PC-9 (cell line): ENCODE data around the gene MED29. TPM values are rescaled to one million over a fixed set of nuclear protein-coding genes. Genes with fewer than 3 reads are reported as not detected.
A peak's percentile ranks its signal among the peaks of the same experiment; 100 is the strongest.

Experiments used
- BruUV-seq: library from RNA; stranded (reverse); fragments of 400-500 nt; replicated peaks from 2 replicates; lab custom pipeline; 2021; lab: Mats Ljungman, UMichigan
- CTCF ChIA-PET: fragments of 300-600 bp; sonication (Branson Sonifier 250); formaldehyde crosslinking; loops from one replicate; lab custom pipeline; 2022; ENCODE audit warnings: antibody characterized with exemption; lab: Charles Lee
- POLR2A ChIA-PET: fragments of 300-600 bp; sonication (Branson Sonifier 250); formaldehyde crosslinking; loops from one replicate; lab custom pipeline; 2022; ENCODE audit warnings: antibody characterized with exemption; ENCODE audit not compliant: unreplicated experiment; lab: Charles Lee
- DNase-seq, 2 experiments: peaks; one replicate each; pipeline versions ENCODE4 v3.0.0 to v3.0.0-alpha.2; 2015 to 2022; ENCODE audit warnings: mixed read lengths in 1 of 2
- H2AFZ ChIP-seq: fragments of 200-600 bp; sonication (generic); 2 replicates; pipeline ENCODE4 v1.8.1; 2017; ENCODE audit warnings: antibody characterized with exemption
- H3F3A ChIP-seq: fragments of 200-600 bp; sonication (generic); 2 replicates; pipeline ENCODE4 v1.8.1; 2017; ENCODE audit warnings: antibody characterized with exemption, mild to moderate bottlenecking, low read depth; ENCODE audit not compliant: insufficient read depth
- H3K27ac ChIP-seq: fragments of 200-600 bp; sonication (generic); 2 replicates; pipeline ENCODE4 v1.6.1; 2016; ENCODE audit warnings: mixed run types
- H3K27me3 ChIP-seq: fragments of 200-600 bp; sonication (generic); 2 replicates; pipeline ENCODE4 v1.6.1; 2016; ENCODE audit warnings: low read depth, mixed run types; ENCODE audit not compliant: insufficient read depth
- H3K36me3 ChIP-seq: fragments of 200-600 bp; sonication (generic); 2 replicates; pipeline ENCODE4 v1.6.1; 2016; ENCODE audit warnings: low read depth, mixed run types
- H3K4me1 ChIP-seq: fragments of 200-600 bp; sonication (generic); replicated peaks from 2 replicates; pipeline ENCODE4 v1.6.1; 2016; ENCODE audit warnings: mixed run types; ENCODE audit not compliant: insufficient read depth
- H3K4me2 ChIP-seq: fragments of 200-600 bp; sonication (generic); 2 replicates; pipeline ENCODE4 v1.6.1; 2017; ENCODE audit warnings: mixed run types
- H3K4me3 ChIP-seq: fragments of 200-600 bp; sonication (generic); 2 replicates; pipeline ENCODE4 v1.6.1; 2016; ENCODE audit warnings: mixed run types
- H3K79me2 ChIP-seq: fragments of 200-600 bp; sonication (generic); 2 replicates; pipeline ENCODE4 v1.6.1; 2017; ENCODE audit warnings: low read depth, mixed run types
- H3K9me2 ChIP-seq: fragments of 200-600 bp; sonication (generic); 2 replicates; pipeline ENCODE4 v1.8.1; 2017; ENCODE audit warnings: mild to moderate bottlenecking; ENCODE audit not compliant: insufficient read depth
- H3K9me3 ChIP-seq: fragments of 200-600 bp; sonication (generic); 2 replicates; pipeline ENCODE4 v1.8.1; 2016; ENCODE audit warnings: low read depth; ENCODE audit not compliant: insufficient read depth
- H4K20me1 ChIP-seq: fragments of 200-600 bp; sonication (generic); 2 replicates; pipeline ENCODE4 v1.8.1; 2017; ENCODE audit not compliant: insufficient read depth
- EZH2 ChIP-seq: fragments of 200-600 bp; sonication (generic); IDR thresholded peaks from 2 replicates; pipeline ENCODE4 v1.8.0; 2017; ENCODE audit warnings: antibody characterized with exemption, low read depth
- intact Hi-C: fragments of 100-400 bp; cut with micrococcal nuclease; formaldehyde crosslinking; loops from one replicate; pipeline ENCODE4 v1.10.0; 2022; ENCODE audit not compliant: unreplicated experiment
- total RNA-seq: library from RNA; stranded (reverse); gene quantifications from 2 replicates; pipeline ENCODE4 v1.2.3, GENCODE V29; 2021
- TF ChIP-seq, protein P1 (sequence below): fragments of 200-600 bp; sonication (generic); conservative IDR thresholded peaks from 2 replicates; pipeline ENCODE4 v1.6.1; 2017; ENCODE audit warnings: mixed run types, antibody characterized with exemption, mild to moderate bottlenecking, moderate library complexity

Gene MED29
- total RNA-seq, 1 experiment from 2014 or later: 30.9 TPM

DNA sequence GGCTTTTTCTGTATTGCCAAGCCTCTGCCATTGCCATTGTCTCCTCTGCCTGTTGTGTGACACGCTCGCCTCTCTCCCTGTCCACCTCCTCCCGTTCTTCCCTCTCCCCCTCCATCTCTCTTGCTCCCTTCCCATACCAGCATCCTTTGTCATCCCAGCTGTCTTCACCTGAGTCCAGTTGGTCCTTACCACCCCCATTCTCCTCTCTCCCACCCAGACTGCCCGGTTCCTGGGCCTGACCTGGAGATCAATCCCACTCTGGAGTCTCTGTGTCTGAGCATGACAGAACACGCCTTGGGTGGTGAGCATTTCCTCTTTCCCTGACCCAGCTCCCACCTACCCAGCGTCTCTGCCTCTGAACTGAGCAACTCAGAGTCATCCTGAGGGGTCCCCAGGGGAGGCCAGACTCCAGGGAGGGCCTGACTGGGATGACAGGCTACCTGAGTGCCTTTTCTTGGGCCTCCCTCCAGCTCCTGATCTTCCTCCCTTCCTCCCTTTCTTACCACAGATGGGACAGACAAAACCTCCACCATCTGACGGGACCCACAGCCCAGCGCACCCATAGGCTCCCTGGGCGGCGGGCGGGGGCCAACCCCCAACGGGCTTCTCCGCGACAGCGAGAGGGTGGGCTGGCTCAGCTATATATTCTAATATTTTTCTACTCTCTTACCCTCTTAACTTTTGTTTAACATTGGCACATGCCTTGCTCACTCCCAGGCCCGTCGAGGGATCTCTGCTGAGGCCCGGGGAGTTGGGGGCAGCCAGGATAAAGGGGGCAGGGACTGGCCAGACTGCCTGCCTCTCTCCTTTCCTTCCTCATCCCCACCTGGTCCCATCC, 8.0 kb upstream of the MED29 start:
- Histone ChIP-seq H3K4me2 (no peak overlapping the region), H3K9me2 (no peaks in the 10 kb centered on the region), H4K20me1 (no peaks in the 10 kb centered on the region), H3K4me3 (no peak overlapping the region), H3K79me2 (no peaks in the 10 kb centered on the region), H3K36me3 (0 out of 2 replicates have a peak, but pooled peaks cover 23% of the 10 kb centered on the region), H3K27me3 (no peaks in the 10 kb centered on the region), H3F3A (peaks cover 33% of the 10 kb centered on the region), H3K4me1 (no peaks in the 10 kb centered on the region), H3K9me3 (no peaks in the 10 kb centered on the region), H3K27ac (no peak overlapping the region), H2AFZ (no peak overlapping the region)
- intact Hi-C loops: no loop called here
- ChIA-PET CTCF (interaction anchor here (0.6 kb wide), 1 partner anchor 382 kb away, joined by 3 read pairs; no protein-coding TSS in a partner anchor), POLR2A (no interaction called here)
- TF ChIP-seq EZH2: no peak
- TF ChIP-seq, protein P1, sequence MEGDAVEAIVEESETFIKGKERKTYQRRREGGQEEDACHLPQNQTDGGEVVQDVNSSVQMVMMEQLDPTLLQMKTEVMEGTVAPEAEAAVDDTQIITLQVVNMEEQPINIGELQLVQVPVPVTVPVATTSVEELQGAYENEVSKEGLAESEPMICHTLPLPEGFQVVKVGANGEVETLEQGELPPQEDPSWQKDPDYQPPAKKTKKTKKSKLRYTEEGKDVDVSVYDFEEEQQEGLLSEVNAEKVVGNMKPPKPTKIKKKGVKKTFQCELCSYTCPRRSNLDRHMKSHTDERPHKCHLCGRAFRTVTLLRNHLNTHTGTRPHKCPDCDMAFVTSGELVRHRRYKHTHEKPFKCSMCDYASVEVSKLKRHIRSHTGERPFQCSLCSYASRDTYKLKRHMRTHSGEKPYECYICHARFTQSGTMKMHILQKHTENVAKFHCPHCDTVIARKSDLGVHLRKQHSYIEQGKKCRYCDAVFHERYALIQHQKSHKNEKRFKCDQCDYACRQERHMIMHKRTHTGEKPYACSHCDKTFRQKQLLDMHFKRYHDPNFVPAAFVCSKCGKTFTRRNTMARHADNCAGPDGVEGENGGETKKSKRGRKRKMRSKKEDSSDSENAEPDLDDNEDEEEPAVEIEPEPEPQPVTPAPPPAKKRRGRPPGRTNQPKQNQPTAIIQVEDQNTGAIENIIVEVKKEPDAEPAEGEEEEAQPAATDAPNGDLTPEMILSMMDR: no peak
- no TSS peak for BruUV-seq
- no peak for DNase-seq

DNA sequence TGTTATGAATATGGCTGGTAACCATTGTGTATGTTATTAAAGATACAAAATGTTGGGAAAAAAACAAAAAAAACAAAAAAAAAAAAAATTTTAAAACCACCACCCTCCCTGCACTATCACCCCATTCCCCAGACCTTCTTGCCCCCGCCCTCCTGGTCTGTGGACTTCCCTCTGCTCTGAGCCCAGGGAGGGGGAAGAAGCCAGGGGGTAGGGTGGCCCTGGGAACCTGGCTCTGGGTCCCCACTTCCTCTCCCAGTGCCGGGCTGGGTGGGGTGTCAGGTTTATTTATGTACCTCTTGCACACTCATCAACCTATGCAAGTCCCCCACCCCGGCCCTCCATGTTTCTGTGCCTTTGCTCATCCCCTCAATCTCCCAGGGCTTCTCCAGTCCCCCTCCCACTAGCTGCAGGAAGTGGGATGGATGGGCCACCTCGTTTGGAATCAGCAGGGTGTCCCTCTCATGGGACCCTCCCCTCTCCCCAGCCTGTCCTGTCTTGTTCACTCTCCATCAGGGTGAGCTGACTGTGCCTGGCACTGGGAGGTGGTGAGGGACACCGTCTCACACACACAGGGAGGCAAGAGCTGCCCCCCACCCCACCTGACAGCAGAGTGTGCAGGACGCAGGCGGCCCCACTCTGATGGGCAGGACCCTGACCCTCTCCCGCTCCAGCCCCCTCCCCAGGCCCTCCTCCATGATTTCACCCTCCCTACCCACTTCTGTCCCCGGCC, 6.2 kb upstream of the MED29 start:
- TF ChIP-seq, protein P1: no peak
- no peak for TF ChIP-seq EZH2
- DNase-seq: no peak
- ChIA-PET POLR2A (no interaction called here), CTCF (no interaction called here)
- Histone ChIP-seq H3K4me3 (no peak overlapping the region), H3K79me2 (peaks cover 10% of the 10 kb centered on the region), H3K27ac (no peak overlapping the region), H3K4me1 (peaks cover 4% of the 10 kb centered on the region), H3F3A (peaks cover 37% of the 10 kb centered on the region), H3K36me3 (0 out of 2 replicates have a peak, but pooled peaks cover 13% of the 10 kb centered on the region), H2AFZ (no peak overlapping the region), H3K9me2 (no peaks in the 10 kb centered on the region), H4K20me1 (no peaks in the 10 kb centered on the region), H3K27me3 (no peaks in the 10 kb centered on the region), H3K9me3 (no peaks in the 10 kb centered on the region), H3K4me2 (no peak overlapping the region)
- intact Hi-C loops: no loop called here
- BruUV-seq: TSS peak; percentile 48

DNA sequence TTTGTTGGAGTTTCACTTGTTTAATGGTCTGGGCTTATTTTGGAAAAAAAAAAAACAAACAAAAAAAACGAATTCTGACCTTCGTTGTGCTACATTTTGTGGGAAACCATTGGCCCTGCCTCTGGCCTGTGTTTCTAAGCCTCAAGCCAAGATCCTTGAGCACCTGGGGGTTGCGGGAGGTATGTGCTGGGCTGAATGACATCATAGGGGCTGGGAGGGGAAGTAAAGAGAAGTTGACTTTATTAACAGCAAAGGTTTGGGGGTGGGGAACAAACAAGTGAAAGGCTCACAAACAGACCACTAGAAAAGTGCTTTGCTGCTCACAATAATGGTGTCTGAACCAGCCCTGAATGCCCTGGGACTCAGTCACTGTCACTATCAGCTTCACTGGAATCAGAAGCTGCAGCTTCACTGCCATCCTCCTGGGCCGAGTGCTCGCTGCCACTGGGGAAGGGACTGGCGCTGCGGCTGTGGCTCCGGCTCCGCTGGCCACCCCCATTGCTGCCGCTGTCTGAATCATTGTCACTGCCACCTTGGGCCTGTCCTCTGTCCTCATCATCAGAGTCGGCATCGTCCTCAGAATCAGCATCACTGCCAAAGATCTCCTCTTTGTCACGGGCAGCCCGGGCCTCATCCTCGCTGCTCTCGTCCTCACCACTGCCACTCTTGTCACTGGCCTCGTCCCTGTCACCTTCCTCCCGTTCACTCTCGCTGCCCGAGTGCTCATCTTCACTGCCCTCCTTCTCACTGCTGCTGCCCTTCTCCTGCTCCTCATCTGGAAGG, 5.4 kb upstream of the MED29 start:
- ChIA-PET POLR2A (interaction anchor here (0.6 kb wide), 1 partner anchor 43 kb away, joined by 5 read pairs; no protein-coding TSS in a partner anchor), CTCF (no interaction called here)
- TF ChIP-seq EZH2: no peak
- TF ChIP-seq, protein P1: no peak
- Histone ChIP-seq H3K9me3 (no peaks in the 10 kb centered on the region), H2AFZ (no peak overlapping the region), H3K79me2 (peaks cover 16% of the 10 kb centered on the region), H3K4me2 (no peak overlapping the region), H3K27me3 (no peaks in the 10 kb centered on the region), H3K4me1 (peaks cover 7% of the 10 kb centered on the region), H3K9me2 (no peaks in the 10 kb centered on the region), H3K27ac (no peak overlapping the region), H3K4me3 (no peak overlapping the region), H4K20me1 (no peaks in the 10 kb centered on the region), H3K36me3 (0 out of 2 replicates have a peak, but pooled peaks cover 13% of the 10 kb centered on the region), H3F3A (peaks cover 40% of the 10 kb centered on the region)
- intact Hi-C loops: no loop called here
- DNase-seq: no peak
- TSS peak; percentile 4 for BruUV-seq
